Measurements from ENCODE around the gene RTCA.
"Not testable (repeated sequence)": the region's sequence is repeated elsewhere in the genome, so short reads cannot be mapped to it uniquely, and the experiment has no call there.

Gene RTCA

GRCh38 chr1:100313382-100313781 is 47.4 kb downstream of the RTCA start:
- DNase-seq, result no peak

- no peak for DNase-seq
Measured at GRCh38 chr1:100316622-100317021, 50.6 kb downstream of the RTCA start.

DNA sequence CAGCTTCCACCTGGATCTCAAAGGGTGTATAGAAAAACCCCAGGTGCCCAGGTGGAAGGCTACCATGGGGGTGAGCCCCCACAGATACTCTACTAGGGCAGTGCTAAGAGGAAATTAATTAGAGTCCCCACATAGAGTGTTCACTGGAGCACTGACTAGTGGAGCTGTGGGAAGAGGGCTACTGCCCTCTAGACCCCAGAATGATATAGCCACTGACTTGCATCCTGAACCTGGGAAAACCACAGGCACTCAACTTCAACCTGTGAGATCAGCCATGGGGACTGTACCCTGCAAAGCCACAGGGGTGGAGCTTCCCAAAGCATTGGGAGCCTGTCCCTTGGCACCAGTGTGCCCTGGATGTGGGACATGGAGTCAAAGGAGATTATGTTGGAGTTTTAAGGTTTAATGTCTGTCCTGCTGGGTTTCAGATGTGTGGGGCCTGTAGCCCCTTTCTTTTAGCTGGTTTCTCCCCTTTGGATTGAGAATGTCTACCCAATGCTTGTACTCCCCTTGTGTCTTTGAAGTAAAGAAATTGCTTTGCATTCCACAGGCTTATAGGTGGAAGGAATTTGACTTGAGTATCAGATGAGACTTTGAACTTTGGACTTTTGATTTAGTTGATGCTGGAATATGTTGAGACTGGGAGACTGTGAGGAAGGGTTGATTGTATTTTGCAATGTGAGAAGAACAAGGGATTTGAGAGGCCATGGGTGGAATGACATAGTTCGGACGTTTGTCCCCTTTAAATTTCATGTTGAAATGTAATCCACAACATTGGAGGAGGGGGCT is 54.5 kb downstream of the RTCA start:
- no peak for DNase-seq

GRCh38 chr1:100321100-100321493 is 55.1 kb downstream of the RTCA start:
- no peak for DNase-seq

DNA sequence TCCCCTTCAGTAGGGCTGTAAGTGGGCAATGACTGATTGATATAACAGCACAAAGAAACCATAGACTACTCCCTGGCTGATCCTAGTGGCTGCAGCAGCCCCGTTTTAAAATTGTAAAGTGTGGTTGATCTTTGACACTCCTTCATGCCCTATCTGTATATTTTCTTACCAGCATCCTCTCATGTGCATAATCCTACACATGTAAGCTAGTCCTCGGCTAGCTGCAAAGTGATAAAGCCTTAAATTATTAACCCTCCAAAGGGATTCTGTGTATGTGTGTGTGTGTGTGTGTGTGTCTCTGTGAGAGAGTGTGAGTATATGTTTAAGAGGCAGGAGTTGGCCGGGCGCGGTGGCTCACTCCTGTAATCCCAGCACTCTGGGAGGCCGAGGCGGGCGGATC is 55.5 kb downstream of the RTCA start:
- no peak for DNase-seq

- DNase-seq, result no peak
Measured at GRCh38 chr1:100322436-100323211, 56.6 kb downstream of the RTCA start.

DNA sequence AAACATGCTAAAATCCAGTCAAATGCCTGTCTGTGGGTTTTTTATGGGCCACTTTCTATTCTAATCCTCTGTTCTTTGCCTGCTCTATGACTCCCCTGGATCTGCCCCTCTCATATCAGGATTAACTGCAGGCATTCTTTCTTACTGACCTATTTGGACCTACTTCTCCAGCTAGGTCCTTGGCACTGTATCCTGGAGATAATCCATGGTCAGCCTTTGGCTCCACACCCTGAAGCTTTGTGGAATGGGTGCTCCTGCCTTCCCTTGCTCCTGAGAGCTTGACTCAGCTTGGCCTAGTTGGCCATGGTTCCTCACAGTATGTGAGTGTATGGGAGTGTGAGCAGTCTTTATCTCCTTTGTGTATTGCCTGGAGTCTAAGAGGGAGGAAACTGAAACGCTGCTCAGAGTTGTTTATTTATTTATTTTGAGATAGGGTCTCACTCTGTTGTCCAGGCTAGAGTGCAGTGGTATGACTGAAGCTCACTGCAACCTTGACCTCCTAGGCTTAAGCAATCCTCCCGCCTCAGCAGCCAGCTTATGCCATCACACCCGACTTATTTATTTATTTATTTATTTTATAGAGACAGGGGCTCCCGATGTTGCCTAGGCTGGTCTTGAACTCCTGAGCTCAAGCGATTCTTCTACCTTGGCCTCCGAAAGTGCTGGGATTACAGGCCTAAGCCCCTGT is 57.5 kb downstream of the RTCA start:
- DNase-seq, result no peak

- no peak for DNase-seq
Measured at GRCh38 chr1:100325415-100326324, 59.7 kb downstream of the RTCA start.

DNA sequence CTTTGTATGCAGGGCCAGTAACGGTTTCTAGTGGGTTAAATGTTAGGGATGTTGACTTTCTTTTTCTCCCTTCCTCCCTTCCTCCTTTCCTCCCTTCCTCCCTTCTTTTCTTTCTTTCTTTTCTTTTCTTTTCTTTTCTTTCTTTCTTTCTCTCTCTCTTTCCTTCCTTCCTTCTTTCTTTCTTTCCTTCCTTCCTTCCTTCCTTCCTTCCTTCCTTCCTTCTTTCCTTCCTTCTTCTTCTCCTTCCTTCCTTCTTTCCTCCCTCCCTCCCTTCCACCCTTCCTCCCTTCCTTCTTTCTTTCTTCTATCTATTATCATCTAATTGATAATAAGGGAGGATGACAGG is 60.3 kb downstream of the RTCA start:
- DNase-seq, result not testable (repeated sequence)

- no peak for DNase-seq
Measured at GRCh38 chr1:100328133-100328532, 62.1 kb downstream of the RTCA start.

DNA sequence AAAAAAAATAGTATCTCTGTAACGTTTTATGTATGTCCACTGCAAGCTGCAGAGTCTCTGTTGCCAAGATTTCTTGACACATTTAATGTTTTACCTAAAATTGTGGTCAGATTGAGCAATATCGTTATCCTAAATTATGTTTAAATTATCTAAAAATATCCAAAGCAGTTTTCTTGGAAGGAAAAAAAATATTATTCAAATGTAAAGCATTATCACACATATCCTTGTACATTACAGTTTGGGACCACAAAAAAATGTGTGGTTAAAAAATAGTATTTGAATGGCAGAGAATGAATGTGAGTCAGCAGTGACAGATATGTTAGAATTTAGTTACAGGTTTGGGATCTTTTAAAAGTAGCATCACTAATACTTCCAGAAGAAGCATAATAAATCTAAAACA is 65.1 kb downstream of the RTCA start:
- DNase-seq, result not testable (repeated sequence)

DNA sequence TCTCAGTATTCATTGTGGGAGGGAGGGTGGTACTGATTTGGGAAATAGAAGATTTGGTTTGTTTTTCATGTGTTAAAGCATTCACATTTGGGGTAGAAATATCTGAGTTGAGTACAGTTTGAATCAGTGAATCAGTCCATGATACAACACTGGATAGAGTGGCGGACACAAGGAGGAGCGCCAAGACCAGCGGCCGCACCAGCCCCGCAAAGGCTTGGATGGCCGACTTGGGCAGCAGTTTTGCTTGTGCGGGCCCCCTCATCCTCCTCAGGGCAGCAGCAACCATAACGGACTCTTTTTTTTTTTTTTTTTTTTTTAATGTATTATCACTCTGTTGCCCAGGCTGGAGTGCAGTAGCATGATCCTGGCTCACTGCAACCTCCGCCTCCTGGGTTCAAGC is 66.3 kb downstream of the RTCA start:
- no peak for DNase-seq

DNA sequence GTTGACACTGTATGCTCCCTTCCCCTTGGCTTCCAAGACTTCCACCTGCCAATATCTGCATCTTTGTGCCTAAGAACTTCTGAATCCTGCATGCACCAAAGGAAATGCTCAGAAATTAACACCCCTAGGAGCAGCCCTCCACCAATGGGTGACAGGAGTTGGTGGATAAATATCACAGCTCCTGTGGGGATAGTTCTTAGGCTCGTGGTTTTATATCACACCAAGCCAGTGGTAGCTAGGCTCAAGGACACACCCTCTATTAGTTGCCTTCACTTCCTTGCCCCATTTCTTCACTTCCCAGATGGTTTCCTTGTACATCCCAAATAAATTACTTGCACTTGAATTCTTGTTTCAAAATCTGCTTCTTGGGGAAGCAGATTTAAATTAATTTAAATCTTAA is 69.4 kb downstream of the RTCA start:
- no peak for DNase-seq

GRCh38 chr1:100337878-100338277 is 71.9 kb downstream of the RTCA start:
- not testable (repeated sequence) for DNase-seq

GRCh38 chr1:100339735-100340134 is 73.7 kb downstream of the RTCA start:
- DNase-seq, result not testable (repeated sequence)

DNA sequence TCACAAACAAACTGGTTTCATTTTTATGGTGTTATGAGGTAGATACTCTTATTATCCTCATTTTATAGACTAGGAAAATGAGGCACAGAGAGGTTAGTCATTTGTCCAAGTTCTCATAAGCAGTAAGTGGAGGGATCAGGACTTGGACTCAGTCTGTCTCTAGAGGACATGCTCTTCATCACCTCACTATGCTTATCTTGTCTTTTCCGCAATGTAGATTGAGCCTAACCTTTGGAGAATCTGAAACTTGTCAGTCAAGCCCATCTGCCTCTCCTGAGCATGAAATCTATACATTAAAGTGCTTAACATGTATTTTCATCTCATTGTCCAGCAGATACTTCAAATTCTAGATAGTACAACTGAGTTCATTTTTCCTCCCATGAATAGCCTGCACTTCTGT is 74.5 kb downstream of the RTCA start:
- DNase-seq, result no peak

DNA sequence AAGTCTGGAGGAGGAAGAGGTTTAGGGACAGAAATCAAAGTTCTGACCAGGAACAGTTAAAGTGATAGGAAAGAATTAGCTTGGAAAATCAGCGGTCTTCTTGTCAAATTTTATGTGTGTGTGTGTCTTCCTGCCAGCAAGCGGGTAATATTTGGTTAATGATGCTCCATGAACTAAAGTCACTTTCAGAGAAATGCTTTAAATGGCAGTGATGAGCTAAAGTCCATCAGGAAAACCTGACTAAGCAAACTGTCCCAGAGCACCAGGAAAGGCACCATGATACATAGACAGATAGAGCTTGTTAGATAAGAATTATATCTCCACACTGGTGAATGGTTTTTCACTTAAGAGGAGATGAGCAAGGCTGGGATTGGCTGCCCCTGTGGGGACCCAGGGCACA is 76.3 kb downstream of the RTCA start:
- no peak for DNase-seq

All from amniotic stem cell (primary cell).